Subcutaneous adipose tissue (tissue), 4 donors: ENCODE data around the gene LRRC39. TPM values are rescaled to one million over a fixed set of nuclear protein-coding genes. Genes with fewer than 3 reads are reported as not detected.

ENCODE experiments used
- small RNA-seq: library from RNA; depleted of rRNA; stranded (forward); fragments of <200 nt; gene quantifications from one replicate; pipeline ENCODE3, GENCODE V24; 2016
- total RNA-seq, 4 donors: library from RNA; depleted of rRNA; stranded (reverse); fragments of >200 nt; gene quantifications; one replicate each; pipeline ENCODE4 v1.1.0, GENCODE V29; 2016
- TF ChIP-seq, protein P1 (sequence below): fragments of 450-650 bp; IDR thresholded peaks from one replicate; pipeline ENCODE4 v1.5.1; 2016; ENCODE audit warnings: low read depth, mild to moderate bottlenecking, control low read depth, antibody characterized with exemption, moderate library complexity

The LRRC39 gene
- total RNA-seq, 4 donors from 2014 or later, result 0.65 to 2.7 (median 1.6) TPM

DNA sequence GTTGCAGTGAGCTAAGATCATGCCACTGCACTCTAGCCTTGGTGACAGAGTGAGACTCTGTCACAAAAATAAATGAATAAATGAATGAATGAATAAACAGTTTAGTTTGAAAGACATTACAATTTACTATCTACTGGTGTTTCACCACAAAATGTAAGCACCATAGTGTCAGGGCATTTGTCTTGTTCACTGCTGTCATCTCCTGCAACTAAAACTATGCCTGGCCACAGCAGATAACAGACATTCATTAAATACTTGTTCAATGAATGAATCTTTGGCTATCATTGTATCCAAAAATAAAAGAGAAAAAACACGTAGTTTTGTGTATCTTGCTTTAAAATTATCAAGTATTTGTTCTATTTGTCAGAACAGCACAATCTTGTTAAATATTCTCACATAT lies 77.9 kb downstream of the LRRC39 start:
- TF ChIP-seq, protein P1, sequence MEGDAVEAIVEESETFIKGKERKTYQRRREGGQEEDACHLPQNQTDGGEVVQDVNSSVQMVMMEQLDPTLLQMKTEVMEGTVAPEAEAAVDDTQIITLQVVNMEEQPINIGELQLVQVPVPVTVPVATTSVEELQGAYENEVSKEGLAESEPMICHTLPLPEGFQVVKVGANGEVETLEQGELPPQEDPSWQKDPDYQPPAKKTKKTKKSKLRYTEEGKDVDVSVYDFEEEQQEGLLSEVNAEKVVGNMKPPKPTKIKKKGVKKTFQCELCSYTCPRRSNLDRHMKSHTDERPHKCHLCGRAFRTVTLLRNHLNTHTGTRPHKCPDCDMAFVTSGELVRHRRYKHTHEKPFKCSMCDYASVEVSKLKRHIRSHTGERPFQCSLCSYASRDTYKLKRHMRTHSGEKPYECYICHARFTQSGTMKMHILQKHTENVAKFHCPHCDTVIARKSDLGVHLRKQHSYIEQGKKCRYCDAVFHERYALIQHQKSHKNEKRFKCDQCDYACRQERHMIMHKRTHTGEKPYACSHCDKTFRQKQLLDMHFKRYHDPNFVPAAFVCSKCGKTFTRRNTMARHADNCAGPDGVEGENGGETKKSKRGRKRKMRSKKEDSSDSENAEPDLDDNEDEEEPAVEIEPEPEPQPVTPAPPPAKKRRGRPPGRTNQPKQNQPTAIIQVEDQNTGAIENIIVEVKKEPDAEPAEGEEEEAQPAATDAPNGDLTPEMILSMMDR, result no peak

Small RNA genes within 50 kb of the gene (small RNA-seq; reads per million reads assigned to genes)
- gene AC093019.1 (not detected), gene RPL23AP90 (not detected)

Other genes with a start within 250 kb of the LRRC39 start
- 10 to 100 TPM; 27.9 to 39.6 (median 29.8) TPM for gene SLC35A3, start 208.3 kb downstream of the LRRC39 start, total RNA-seq
- 1 to 10 TPM; 1.9 to 4.4 (median 3.4) TPM for gene SASS6, start 45.3 kb downstream of the LRRC39 start, total RNA-seq
- gene TRMT13, start 45.1 kb downstream of the LRRC39 start, total RNA-seq, result 10 to 100 TPM; 13.2 to 27.4 (median 25.3) TPM
- 10 to 100 TPM in 1 of 4 donors, 1 to 10 TPM in 3; 8.2 to 11.7 (median 9.5) TPM for gene DBT, start 71.6 kb upstream of the LRRC39 start, total RNA-seq
- gene RTCA, start 88.0 kb upstream of the LRRC39 start, total RNA-seq, result 10 to 100 TPM; 27.9 to 33.5 (median 30.7) TPM
- 10 to 100 TPM; 12.1 to 20.6 (median 16.8) TPM for gene CDC14A, start 174.2 kb upstream of the LRRC39 start, total RNA-seq